Esophagus squamous epithelium (tissue), 5 donors: ENCODE results near the gene PSMD5. TPM values are rescaled to one million over a fixed set of nuclear protein-coding genes. Genes with fewer than 3 reads are reported as not detected.

Experiments used
- DNase-seq: peaks from one replicate; lab custom pipeline; 2025; lab: John Stamatoyannopoulos, UW
- H3K27ac ChIP-seq, 4 donors: fragments of 200-600 bp; sonication (generic); one replicate each; pipeline ENCODE4 v1.5.1; 2016 to 2019; ENCODE audit warnings: mild to moderate bottlenecking in 1 of 4
- H3K27me3 ChIP-seq, 4 donors: fragments of 200-600 bp; sonication (generic); 1 replicate in 3 of 4; 2 replicates in 1 of 4; pipeline versions ENCODE4 v1.5.1 to v1.6.0; 2017 to 2021; ENCODE audit warnings: antibody characterized with exemption in 1 of 4
- H3K36me3 ChIP-seq, 3 donors: fragments of 200-600 bp; sonication (generic); one replicate each; pipeline ENCODE4 v1.5.1; 2016 to 2019
- H3K4me1 ChIP-seq, 3 donors: fragments of 200-600 bp; sonication (generic); one replicate each; pipeline ENCODE4 v1.5.1; 2017 to 2019
- H3K4me3 ChIP-seq, 4 donors: fragments of 200-600 bp; sonication (generic); 1 replicate in 3 of 4; 2 replicates in 1 of 4; pipeline ENCODE4 v1.5.1; 2016 to 2019; ENCODE audit warnings: mild to moderate bottlenecking in 2 of 4, moderate library complexity in 1 of 4
- H3K9me3 ChIP-seq, 3 donors: fragments of 200-600 bp; sonication (generic); one replicate each; pipeline ENCODE4 v1.5.1; 2016 to 2019
- POLR2A ChIP-seq, 4 donors: fragments of 450-650 bp; IDR thresholded peaks; one replicate each; pipeline ENCODE4 v1.6.1; 2017; ENCODE audit warnings: antibody characterized with exemption in 4 of 4, mild to moderate bottlenecking in 4 of 4, moderate library complexity in 3 of 4
- WGBS, 2 donors: methylation state at CpG; one replicate each; pipeline ENCODE4 v1.1.5; 2018; 5-methylcytosine and 5-hydroxymethylcytosine counted together
- intact Hi-C: fragments of 100-400 bp; cut with DNase I; formaldehyde crosslinking; loops from one replicate; pipeline ENCODE4 v1.15.0; 2022
- total RNA-seq, 4 donors: library from RNA; depleted of rRNA; stranded (reverse); fragments of >200 nt; gene quantifications; one replicate each; pipeline ENCODE4 v1.1.0, GENCODE V29; 2016
- TF ChIP-seq, protein P1 (sequence below), 6 experiments: fragments of 450-650 bp in 4 of 6; fragments of 200-600 bp in 2 of 6; sonication (generic) in 2 of 6; IDR thresholded peaks; one replicate each; pipeline ENCODE4 v1.5.1; 2016 to 2019; ENCODE audit warnings: antibody characterized with exemption in 6 of 6, mild to moderate bottlenecking in 4 of 6, moderate library complexity in 4 of 6
- donor health status: DM: yes; HTN: yes; CAD: no.

PSMD5 gene
- total RNA-seq, 4 donors from 2014 or later, result 21.4 to 35.3 (median 33.3) TPM

GRCh38 chr9:120889606-120890271, 47.0 kb upstream of the PSMD5 start:
- 100% methylated on average over 1 of the region's 1 CpG for WGBS, 2 donors

DNA sequence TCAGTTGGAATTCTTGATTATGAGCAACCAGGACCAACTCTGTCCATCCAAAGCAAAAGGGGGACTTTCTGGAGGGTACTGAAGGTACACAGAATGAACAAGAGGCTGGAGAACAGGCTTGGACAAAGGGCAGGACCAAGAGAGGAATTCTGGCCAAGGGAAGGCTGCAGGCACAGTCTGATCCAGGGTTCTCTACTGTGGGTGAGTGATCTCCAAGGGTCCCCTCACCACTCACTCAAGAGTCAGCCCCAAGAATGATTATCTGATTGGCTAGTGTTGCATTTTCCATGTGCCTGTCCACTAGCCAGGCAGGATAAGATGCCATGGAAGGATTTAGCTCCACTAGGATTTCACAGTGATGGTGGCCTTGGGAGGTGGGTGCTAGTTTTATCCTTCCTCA, 45.9 kb upstream of the PSMD5 start:
- Histone ChIP-seq H3K27me3 (no peaks in the 10 kb centered on the region), H3K27ac (peak overlapping the region in 3 of 4 donors; percentile 34 to 87 (median 60)), H3K9me3 (no peaks in the 10 kb centered on the region), H3K36me3 (no peaks in the 10 kb centered on the region), H3K4me3 (no peak overlapping the region), H3K4me1 (peaks cover 5 to 46% (median 13%) of the 10 kb centered on the region in 3 donors)
- no peak for TF ChIP-seq POLR2A (IDR thresholded peaks at IDR 0.05)
- TF ChIP-seq, protein P1, sequence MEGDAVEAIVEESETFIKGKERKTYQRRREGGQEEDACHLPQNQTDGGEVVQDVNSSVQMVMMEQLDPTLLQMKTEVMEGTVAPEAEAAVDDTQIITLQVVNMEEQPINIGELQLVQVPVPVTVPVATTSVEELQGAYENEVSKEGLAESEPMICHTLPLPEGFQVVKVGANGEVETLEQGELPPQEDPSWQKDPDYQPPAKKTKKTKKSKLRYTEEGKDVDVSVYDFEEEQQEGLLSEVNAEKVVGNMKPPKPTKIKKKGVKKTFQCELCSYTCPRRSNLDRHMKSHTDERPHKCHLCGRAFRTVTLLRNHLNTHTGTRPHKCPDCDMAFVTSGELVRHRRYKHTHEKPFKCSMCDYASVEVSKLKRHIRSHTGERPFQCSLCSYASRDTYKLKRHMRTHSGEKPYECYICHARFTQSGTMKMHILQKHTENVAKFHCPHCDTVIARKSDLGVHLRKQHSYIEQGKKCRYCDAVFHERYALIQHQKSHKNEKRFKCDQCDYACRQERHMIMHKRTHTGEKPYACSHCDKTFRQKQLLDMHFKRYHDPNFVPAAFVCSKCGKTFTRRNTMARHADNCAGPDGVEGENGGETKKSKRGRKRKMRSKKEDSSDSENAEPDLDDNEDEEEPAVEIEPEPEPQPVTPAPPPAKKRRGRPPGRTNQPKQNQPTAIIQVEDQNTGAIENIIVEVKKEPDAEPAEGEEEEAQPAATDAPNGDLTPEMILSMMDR (IDR thresholded peaks at IDR 0.05), result no peak
- intact Hi-C loops, result no loop called here
- no peak for DNase-seq

More at GRCh38 chr9:120889606-120890271, 47.0 kb upstream of the PSMD5 start:
- intact Hi-C loops, result no loop called here
- no peaks in the 10 kb centered on the region for H3K27me3 ChIP-seq
- peaks cover 5 to 57% (median 19%) of the 10 kb centered on the region in 3 donors for H3K4me1 ChIP-seq
- H3K27ac ChIP-seq, result peak overlapping the region; percentile 35 to 90 (median 82)
- TF ChIP-seq POLR2A (IDR thresholded peaks at IDR 0.05), result no peak
- TF ChIP-seq, protein P1 (IDR thresholded peaks at IDR 0.05), result no peak
- no peaks in the 10 kb centered on the region for H3K36me3 ChIP-seq
- H3K4me3 ChIP-seq, result no peak overlapping the region
- no peaks in the 10 kb centered on the region for H3K9me3 ChIP-seq
- DNase-seq, result no peak

- WGBS, 2 donors, result 60 to 62% methylated on average over 8 of the region's 8 CpGs
- no peaks in the 10 kb centered on the region for H3K27me3 ChIP-seq
- no peaks in the 10 kb centered on the region for H3K36me3 ChIP-seq
- H3K9me3 ChIP-seq, result no peaks in the 10 kb centered on the region
- peaks cover 0 to 26% (median 8%) of the 10 kb centered on the region in 3 donors for H3K4me1 ChIP-seq
- intact Hi-C loops, result no loop called here
- TF ChIP-seq, protein P1 (IDR thresholded peaks at IDR 0.05), result no peak
- no peak for TF ChIP-seq POLR2A (IDR thresholded peaks at IDR 0.05)
- H3K4me3 ChIP-seq, result no peak overlapping the region
- no peak for DNase-seq
- H3K27ac ChIP-seq, result peak overlapping the region in 2 of 4 donors; percentile 54 to 63
Measured at GRCh38 chr9:120886490-120886967, 43.8 kb upstream of the PSMD5 start.

DNA sequence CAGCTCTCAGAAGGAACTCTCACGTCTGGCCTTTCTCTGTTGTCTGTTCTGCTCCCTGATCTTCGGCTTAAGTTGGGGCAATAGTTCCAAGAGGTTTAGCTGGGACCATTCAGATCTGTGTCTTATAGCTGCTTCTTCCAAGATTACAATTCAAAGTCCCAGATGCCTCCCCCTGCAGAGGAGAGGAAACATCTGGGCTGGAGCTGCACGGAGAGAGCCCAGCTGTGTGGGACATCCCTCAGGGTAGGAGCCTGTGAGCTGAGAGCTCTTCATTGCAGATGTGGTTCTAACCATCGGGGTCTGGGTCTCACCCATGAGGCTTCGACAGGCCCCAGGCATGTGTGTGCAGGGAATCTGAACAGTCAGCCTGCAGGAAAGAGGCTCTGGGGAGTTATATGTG, 43.2 kb upstream of the PSMD5 start:
- peak overlapping the region in 2 of 4 donors; percentile 54 to 63 for H3K27ac ChIP-seq
- intact Hi-C loops, result no loop called here

GRCh38 chr9:120885457-120885856, 42.7 kb upstream of the PSMD5 start:
- WGBS, 2 donors, result 42 to 43% methylated on average over 2 to 3 of the region's 3 CpGs
- Histone ChIP-seq H3K27ac (peak overlapping the region in 2 of 4 donors; percentile 54 to 63), H3K27me3 (no peaks in the 10 kb centered on the region), H3K9me3 (no peaks in the 10 kb centered on the region), H3K36me3 (no peaks in the 10 kb centered on the region), H3K4me1 (peaks cover 0 to 16% (median 3%) of the 10 kb centered on the region in 3 donors), H3K4me3 (no peak overlapping the region)
- DNase-seq, result no peak
- intact Hi-C loops, result no loop called here
- TF ChIP-seq, protein P1 (IDR thresholded peaks at IDR 0.05), result no peak
- TF ChIP-seq POLR2A (IDR thresholded peaks at IDR 0.05), result no peak

More for the DNA sequence above, 43.2 kb upstream of the PSMD5 start:
- Histone ChIP-seq H3K9me3 (no peaks in the 10 kb centered on the region), H3K4me3 (no peak overlapping the region), H3K4me1 (peaks cover 0 to 21% (median 8%) of the 10 kb centered on the region in 3 donors), H3K27me3 (no peaks in the 10 kb centered on the region), H3K36me3 (no peaks in the 10 kb centered on the region)
- no peak for DNase-seq
- 50 to 72% methylated on average over 4 of the region's 5 CpGs for WGBS, 2 donors
- TF ChIP-seq, protein P1 (IDR thresholded peaks at IDR 0.05), result no peak
